ENCODE data around the gene ASTN2.

Gene ASTN2

GRCh38 chr9:116724123-116724522, 690.7 kb downstream of the ASTN2 start:
- no peak overlapping the region for H3K27ac ChIP-seq
- TF ChIP-seq CTCF (conservative IDR thresholded peaks at IDR 0.05): no peak
- TF ChIP-seq ZFX (IDR thresholded peaks at IDR 0.05): no peak

DNA sequence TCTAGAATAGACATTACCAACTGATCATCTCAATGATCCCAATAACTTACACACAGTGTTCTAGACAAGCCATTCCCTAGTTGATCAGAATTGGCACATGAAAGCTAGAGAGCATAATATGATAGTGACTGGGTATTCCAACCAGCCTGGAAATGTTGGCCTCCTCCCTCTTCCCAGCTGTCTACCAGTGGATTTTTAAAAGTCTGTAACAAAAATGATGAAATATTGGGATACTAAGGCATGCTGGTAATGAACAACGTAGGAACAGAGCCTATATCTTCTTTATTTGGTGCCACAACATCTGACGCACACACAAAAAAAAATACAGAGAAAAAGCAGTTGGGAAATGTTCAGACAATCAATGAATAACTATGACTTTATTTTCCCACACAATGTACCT, 692.9 kb downstream of the ASTN2 start:
- TF ChIP-seq CTCF (conservative IDR thresholded peaks at IDR 0.05) (no peak), ZFX (IDR thresholded peaks at IDR 0.05) (no peak)
- no peak overlapping the region for H3K27ac ChIP-seq

DNA sequence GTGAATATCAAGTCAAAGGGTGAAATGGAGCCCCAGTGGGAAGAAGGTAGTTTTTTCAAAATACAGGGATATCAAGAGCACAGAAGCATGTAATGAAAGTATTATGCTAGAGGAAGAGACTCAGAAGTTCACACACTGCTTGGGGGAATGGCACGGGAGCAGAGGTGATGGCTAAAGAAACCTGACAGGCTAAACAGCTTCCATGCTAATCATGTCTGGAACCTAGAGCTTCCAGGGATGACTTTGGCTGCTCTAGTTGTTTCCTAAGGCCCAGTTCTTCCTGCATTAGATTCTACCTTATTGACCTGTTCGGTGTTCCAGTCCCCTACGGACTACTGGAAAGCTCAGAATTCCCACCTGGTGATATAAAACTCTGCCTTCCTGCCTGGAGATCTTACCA, 693.4 kb downstream of the ASTN2 start:
- TF ChIP-seq ZFX (IDR thresholded peaks at IDR 0.05) (no peak), CTCF (conservative IDR thresholded peaks at IDR 0.05) (no peak)
- H3K27ac ChIP-seq: no peak overlapping the region

DNA sequence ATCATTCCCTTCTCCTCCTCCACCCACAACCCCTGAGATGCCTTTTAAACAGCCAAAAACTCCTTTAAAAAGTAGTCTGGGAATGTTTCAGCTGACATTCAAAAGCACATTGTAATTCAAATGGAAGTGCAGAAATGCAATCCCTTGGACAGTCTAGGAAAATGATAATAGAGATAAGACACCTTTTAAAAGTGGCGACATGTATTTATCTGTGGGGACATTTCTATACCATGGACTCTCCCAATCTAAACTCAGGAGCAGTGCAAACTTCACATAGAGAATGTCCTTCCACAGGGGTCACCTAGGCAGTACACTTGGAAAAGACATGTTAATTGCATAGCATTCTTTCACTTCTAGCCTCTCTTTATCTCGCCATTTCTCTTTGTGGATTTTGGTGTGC, 694.7 kb downstream of the ASTN2 start:
- TF ChIP-seq CTCF (conservative IDR thresholded peaks at IDR 0.05) (no peak), ZFX (IDR thresholded peaks at IDR 0.05) (no peak)
- no peak overlapping the region for H3K27ac ChIP-seq

DNA sequence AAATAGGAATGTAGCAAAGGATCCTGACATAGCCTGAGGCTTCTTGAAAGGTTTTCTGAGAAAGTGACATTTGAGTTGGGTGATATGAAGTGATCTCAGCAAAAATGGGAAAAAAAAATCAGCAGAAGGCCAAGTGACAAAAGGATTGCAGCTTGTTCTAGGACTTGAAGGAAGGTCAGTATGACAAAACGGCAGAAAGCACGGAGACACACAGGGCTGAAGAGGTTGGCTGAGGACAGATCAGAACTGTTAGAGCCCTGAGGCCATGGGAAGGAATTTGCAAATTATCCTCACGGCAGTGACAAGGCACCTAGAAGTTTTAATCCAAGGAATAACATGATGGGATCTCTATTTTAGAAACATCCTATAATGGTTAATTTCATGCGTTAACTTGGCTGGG, 696.7 kb downstream of the ASTN2 start:
- H3K27ac ChIP-seq: no peak overlapping the region
- TF ChIP-seq ZFX (IDR thresholded peaks at IDR 0.05) (no peak), CTCF (conservative IDR thresholded peaks at IDR 0.05) (no peak)

DNA sequence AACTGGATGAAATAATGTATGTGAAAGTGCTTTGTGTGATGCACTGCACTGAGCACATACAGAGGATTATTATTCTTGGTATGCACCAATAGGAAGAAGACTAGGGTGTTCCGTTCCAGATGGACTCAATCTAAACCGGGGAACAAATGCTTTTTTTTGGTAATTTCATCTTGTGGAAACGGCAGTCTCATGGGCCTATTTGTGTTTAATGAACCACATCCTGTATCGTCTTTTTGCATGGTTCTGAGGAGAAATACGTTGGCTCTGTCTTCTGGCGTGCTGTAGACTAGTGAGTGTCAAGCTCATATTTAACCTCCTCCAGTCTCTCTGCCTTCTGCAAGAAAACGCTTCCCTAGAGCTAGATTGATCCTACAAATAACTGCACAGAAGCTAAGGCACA, 697.7 kb downstream of the ASTN2 start:
- no peak overlapping the region for H3K27ac ChIP-seq

GRCh38 chr9:116716438-116716837, 698.4 kb downstream of the ASTN2 start:
- TF ChIP-seq ZFX (IDR thresholded peaks at IDR 0.05) (no peak), CTCF (conservative IDR thresholded peaks at IDR 0.05) (no peak)
- no peak overlapping the region for H3K27ac ChIP-seq

More for the DNA sequence above, 697.7 kb downstream of the ASTN2 start:
- TF ChIP-seq ZFX (IDR thresholded peaks at IDR 0.05) (no peak), CTCF (conservative IDR thresholded peaks at IDR 0.05) (no peak)
